Hepatocyte (in vitro differentiated cells): ENCODE measurements around the gene OPCML.

Source experiments
- EZH2phosphoT487 ChIP-seq: fragments of 200-600 bp; sonication (generic); IDR thresholded peaks from one replicate; pipeline ENCODE4 v1.6.1; 2018; ENCODE audit warnings: antibody characterized with exemption, mild to moderate bottlenecking, low read depth, moderate library complexity; ENCODE audit not compliant: unreplicated experiment, severe bottlenecking
- TF ChIP-seq, protein P1 (sequence below): fragments of 200-600 bp; sonication (generic); IDR thresholded peaks from 2 replicates; pipeline ENCODE4 v1.5.1; 2016; ENCODE audit warnings: antibody characterized with exemption, mild to moderate bottlenecking; ENCODE audit not compliant: poor library complexity

GRCh38 chr11:132909021-132909606 lies 623.2 kb downstream of the OPCML start:
- TF ChIP-seq, protein P1, sequence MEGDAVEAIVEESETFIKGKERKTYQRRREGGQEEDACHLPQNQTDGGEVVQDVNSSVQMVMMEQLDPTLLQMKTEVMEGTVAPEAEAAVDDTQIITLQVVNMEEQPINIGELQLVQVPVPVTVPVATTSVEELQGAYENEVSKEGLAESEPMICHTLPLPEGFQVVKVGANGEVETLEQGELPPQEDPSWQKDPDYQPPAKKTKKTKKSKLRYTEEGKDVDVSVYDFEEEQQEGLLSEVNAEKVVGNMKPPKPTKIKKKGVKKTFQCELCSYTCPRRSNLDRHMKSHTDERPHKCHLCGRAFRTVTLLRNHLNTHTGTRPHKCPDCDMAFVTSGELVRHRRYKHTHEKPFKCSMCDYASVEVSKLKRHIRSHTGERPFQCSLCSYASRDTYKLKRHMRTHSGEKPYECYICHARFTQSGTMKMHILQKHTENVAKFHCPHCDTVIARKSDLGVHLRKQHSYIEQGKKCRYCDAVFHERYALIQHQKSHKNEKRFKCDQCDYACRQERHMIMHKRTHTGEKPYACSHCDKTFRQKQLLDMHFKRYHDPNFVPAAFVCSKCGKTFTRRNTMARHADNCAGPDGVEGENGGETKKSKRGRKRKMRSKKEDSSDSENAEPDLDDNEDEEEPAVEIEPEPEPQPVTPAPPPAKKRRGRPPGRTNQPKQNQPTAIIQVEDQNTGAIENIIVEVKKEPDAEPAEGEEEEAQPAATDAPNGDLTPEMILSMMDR: no peak
- TF ChIP-seq EZH2phosphoT487: no peak
